Bronchial epithelial cell (primary cell): ENCODE measurements around the gene EHBP1. TPM values are rescaled to one million over a fixed set of nuclear protein-coding genes. Genes with fewer than 3 reads are reported as not detected.

Experiments used
- DNase-seq: peaks from one replicate; pipeline ENCODE4 v3.0.0-alpha.2; 2010; ENCODE audit warnings: low read depth
- FAIRE-seq: peaks from 2 replicates; lab custom pipeline; 2011; peaks lifted over from hg19 to GRCh38; lab: Jason Lieb, UNC
- H3K27me3 ChIP-seq: 2 replicates; pipeline ENCODE4 v1.5.1; 2011; ENCODE audit warnings: low read length; ENCODE audit not compliant: control insufficient read depth, insufficient read depth
- H3K36me3 ChIP-seq: 2 replicates; pipeline ENCODE4 v1.5.1; 2011; ENCODE audit warnings: low read length; ENCODE audit not compliant: control insufficient read depth, insufficient read depth
- H3K4me3 ChIP-seq: 2 replicates; pipeline ENCODE4 v1.5.1; 2011; ENCODE audit warnings: mild to moderate bottlenecking, low read depth, low read length, control low read depth
- total RNA-seq: library from RNA; depleted of rRNA; stranded (reverse); fragments of >200 nt; gene quantifications from 2 replicates; pipeline ENCODE4 v1.2.1, GENCODE V29; 2014
- TF ChIP-seq, protein P1 (sequence below): IDR thresholded peaks from 2 replicates; pipeline ENCODE4 v1.5.1; 2011; ENCODE audit warnings: mild to moderate bottlenecking, moderate library complexity, low read length, control low read depth, inconsistent platforms; ENCODE audit not compliant: insufficient read depth, severe bottlenecking

EHBP1 gene
- total RNA-seq, 1 donor from 2014 or later, result 132 TPM

DNA sequence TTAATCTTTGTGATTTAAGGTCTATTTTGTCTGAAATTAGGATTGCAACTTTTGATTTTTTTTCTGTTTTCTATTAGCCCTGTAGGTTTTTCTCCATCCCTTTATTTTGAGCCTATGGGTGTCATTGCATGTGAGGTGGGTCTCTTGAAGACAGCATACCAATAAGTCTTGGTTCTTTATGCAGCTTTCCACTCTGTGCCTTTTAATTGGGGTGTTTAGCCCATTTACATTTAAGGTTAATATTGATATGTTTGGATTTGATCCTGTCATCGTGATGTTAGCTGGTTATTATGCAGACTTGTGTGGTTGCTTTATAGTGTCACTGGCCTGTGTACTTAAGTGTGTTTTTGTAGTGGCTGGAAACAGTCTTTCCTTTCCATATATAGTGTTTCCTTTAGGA lies 17.7 kb downstream of the EHBP1 start:
- FAIRE-seq (no peak), DNase-seq (no peak)
- Histone ChIP-seq H3K4me3 (no peak overlapping the region), H3K36me3 (peaks cover 2% of the 10 kb centered on the region), H3K27me3 (no peaks in the 10 kb centered on the region)
- TF ChIP-seq, protein P1, sequence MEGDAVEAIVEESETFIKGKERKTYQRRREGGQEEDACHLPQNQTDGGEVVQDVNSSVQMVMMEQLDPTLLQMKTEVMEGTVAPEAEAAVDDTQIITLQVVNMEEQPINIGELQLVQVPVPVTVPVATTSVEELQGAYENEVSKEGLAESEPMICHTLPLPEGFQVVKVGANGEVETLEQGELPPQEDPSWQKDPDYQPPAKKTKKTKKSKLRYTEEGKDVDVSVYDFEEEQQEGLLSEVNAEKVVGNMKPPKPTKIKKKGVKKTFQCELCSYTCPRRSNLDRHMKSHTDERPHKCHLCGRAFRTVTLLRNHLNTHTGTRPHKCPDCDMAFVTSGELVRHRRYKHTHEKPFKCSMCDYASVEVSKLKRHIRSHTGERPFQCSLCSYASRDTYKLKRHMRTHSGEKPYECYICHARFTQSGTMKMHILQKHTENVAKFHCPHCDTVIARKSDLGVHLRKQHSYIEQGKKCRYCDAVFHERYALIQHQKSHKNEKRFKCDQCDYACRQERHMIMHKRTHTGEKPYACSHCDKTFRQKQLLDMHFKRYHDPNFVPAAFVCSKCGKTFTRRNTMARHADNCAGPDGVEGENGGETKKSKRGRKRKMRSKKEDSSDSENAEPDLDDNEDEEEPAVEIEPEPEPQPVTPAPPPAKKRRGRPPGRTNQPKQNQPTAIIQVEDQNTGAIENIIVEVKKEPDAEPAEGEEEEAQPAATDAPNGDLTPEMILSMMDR, result no peak

DNA sequence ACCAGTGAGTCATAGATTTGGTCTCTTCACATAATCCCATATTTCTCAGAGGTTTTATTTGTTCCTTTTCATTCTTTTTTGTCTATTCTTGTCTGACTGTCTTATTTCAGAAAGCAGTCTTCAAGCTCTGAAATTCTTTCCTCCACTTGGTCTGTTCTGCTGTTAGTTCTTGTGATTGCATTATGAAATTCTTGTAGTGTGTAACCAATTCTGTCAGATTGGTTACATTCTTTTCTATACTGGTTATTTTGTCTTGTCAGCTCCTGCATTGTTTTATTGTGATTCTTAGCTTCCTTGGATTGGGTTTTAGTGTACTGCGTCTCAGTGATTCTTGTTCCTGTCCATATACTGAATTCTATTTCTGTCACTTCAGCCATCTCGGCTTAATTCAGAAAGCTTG lies 18.6 kb downstream of the EHBP1 start:
- no peak for FAIRE-seq
- TF ChIP-seq, protein P1, result no peak
- no peak overlapping the region for H3K4me3 ChIP-seq

DNA sequence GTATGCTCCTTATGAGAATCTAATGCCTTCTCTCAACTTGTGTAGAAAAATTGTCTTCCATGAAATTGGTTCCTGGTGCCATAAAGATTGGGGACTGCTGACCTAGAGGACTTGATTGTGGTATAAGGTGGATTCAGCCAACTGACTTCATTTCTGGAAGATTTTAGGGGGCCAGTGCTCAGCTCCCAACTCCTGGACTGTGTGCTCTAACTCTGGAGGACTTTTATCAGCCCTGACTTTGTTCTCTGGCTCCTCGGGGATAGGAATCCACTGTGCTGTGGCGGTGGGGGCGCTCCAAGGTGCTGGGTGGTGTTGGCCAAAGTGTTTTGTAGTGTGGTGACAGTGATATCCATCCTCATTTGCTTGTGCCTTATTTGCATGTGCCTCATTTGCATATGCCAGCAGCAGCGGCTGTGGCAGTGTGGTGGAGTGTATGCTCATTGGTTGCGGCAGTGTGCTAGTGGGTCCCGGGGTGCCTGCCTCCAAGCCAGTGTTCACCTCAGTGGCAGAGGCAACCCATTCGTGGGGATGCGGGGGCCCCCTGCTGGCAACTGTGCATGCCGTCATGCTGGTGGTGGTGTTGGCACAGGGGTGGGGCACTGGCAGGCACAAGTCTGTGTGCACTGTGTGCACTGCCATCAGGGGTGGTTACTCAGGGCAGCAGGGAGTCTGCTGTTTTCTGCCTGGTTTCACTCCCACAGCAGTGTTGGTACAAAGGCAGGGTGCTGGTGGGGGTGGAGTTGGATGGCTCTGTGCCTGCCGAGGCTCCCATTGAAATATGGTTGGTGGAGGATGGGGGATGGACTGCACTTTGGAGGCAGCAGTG lies 19.6 kb downstream of the EHBP1 start:
- Histone ChIP-seq H3K27me3 (no peaks in the 10 kb centered on the region), H3K36me3 (peaks cover 2% of the 10 kb centered on the region), H3K4me3 (no peak overlapping the region)
- TF ChIP-seq, protein P1, result peak; percentile 53
- DNase-seq, result no peak
- no peak for FAIRE-seq

More for the DNA sequence above, 18.6 kb downstream of the EHBP1 start:
- DNase-seq, result no peak
- Histone ChIP-seq H3K27me3 (no peaks in the 10 kb centered on the region), H3K36me3 (peaks cover 2% of the 10 kb centered on the region)

DNA sequence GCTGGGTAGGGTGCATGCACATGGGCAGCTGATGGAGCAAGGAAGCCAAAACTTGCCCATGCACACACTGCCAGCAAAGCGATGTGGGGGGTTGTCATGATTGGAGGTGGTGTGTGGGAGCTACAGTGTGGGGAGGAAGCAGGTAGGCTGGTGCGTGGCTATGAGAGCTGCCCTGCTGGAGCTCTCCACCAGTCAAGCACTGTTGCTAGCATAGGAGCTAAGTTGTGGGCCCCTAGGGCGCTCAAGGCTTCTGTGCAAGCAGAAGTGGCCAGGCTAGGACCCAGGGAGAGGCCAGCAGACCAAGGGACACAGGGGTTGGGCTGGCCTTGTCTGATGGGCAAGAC lies 20.2 kb downstream of the EHBP1 start:
- Histone ChIP-seq H3K36me3 (peaks cover 2% of the 10 kb centered on the region), H3K4me3 (no peak overlapping the region), H3K27me3 (no peaks in the 10 kb centered on the region)
- FAIRE-seq (no peak), DNase-seq (no peak)
- TF ChIP-seq, protein P1, result no peak

DNA sequence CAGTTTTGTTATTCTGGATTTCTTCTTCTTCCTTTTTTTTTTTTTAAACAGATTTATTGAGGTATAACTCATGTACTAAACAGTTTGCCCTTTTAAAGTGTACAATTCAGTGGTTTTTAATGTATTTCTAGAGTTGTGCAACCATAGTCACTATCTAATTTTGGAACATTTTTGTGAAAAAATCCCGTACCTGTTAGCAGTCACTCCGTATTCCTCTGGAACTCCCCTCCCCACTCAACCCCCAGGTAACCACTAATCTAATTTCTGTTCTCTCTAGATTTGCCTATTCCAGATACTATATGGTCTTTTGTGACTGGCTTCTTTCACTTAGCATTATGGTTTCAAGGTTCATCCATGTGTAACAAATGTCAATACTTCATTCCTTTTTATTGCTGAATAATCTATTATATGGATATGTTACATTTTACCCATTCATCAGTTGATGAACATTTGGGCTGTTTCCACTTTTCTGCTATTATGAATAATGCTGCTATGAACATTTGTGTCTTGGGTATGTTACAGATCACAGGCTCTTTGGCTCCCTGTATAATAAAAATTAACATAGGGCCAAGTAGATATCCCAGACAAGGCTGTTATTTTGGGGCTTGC lies 21.9 kb downstream of the EHBP1 start:
- no peak for FAIRE-seq

More for the DNA sequence above, 21.9 kb downstream of the EHBP1 start:
- H3K36me3 ChIP-seq, result peaks cover 2% of the 10 kb centered on the region
- no peak for DNase-seq
- H3K4me3 ChIP-seq, result no peak overlapping the region
- TF ChIP-seq, protein P1, result no peak
- no peaks in the 10 kb centered on the region for H3K27me3 ChIP-seq
